Right lobe of liver (tissue), 6 donors: ENCODE data around the gene PIGQ. TPM values are rescaled to one million over a fixed set of nuclear protein-coding genes. Genes with fewer than 3 reads are reported as not detected.
A peak's percentile ranks its signal among the peaks of the same experiment; 100 is the strongest.

Experiments used
- ATAC-seq, 4 donors: fragments of 200-7000 bp; cut with Tn5 transposase; one replicate each; pipeline ENCODE4 v1.9.1; 2020; ENCODE audit warnings: mild to moderate bottlenecking in 4 of 4, moderate library complexity in 4 of 4
- DNase-seq, 3 donors: peaks; one replicate each; pipeline ENCODE4 v3.0.0-alpha.2; 2020
- H3K27ac ChIP-seq, 3 donors: fragments of 200-600 bp; one replicate each; pipeline ENCODE4 v1.8.0; 2022
- H3K27me3 ChIP-seq, 2 donors: fragments of 200-600 bp; one replicate each; pipeline ENCODE4 v1.8.0; 2022
- H3K36me3 ChIP-seq, 4 donors: fragments of 200-600 bp; sonication (generic) in 1 of 4; one replicate each; pipeline versions ENCODE4 v1.5.1 to v1.8.0; 2017 to 2022; ENCODE audit warnings: control low read depth in 1 of 4
- H3K4me1 ChIP-seq, 4 donors: fragments of 200-600 bp; sonication (generic) in 1 of 4; one replicate each; pipeline versions ENCODE4 v1.5.1 to v1.8.0; 2017 to 2022; ENCODE audit warnings: control low read depth in 1 of 4
- H3K4me3 ChIP-seq, 3 donors: fragments of 200-600 bp; one replicate each; pipeline ENCODE4 v1.8.0; 2022
- H3K9me3 ChIP-seq, 4 donors: fragments of 200-600 bp; sonication (generic) in 1 of 4; one replicate each; pipeline versions ENCODE4 v1.5.1 to v1.8.0; 2017 to 2022; ENCODE audit warnings: control low read depth in 1 of 4
- POLR2A ChIP-seq: fragments of 450-650 bp; IDR thresholded peaks from one replicate; pipeline ENCODE4 v1.6.1; 2017; ENCODE audit warnings: antibody characterized with exemption, mild to moderate bottlenecking
- WGBS: methylation state at CpG from one replicate; pipeline ENCODE4 v1.1.6; 2018; ENCODE audit warnings: low coverage, low lambda C conversion rate; ENCODE audit not compliant: insufficient coverage; ENCODE audit errors: missing lambda C conversion rate; 5-methylcytosine and 5-hydroxymethylcytosine counted together
- intact Hi-C, 2 donors: fragments of 100-400 bp; cut with DNase I; formaldehyde crosslinking; loops; one replicate each; pipeline versions ENCODE4 v1.11.2 to v1.14.1; 2022
- total RNA-seq, 6 experiments: library from RNA; depleted of rRNA in 2 of 6; stranded (reverse); fragments of >200 nt in 2 of 6; fragmentation: NEBNext Ultra II Directional in 3 of 6; extraction: Animal tissue kit (Norgen Biotek cat#: 25700) in 3 of 6; gene quantifications; one replicate each; pipeline versions ENCODE4 v1.1.0 to v1.2.4, GENCODE V29; 2016 to 2023
- TF ChIP-seq, protein P1 (sequence below), 4 donors: fragments of 200-600 bp in 3 of 4; fragments of 450-650 bp in 1 of 4; IDR thresholded peaks; one replicate each; pipeline versions ENCODE4 v1.5.1 to v1.8.0; 2016 to 2022; ENCODE audit warnings: antibody characterized with exemption in 4 of 4, mild to moderate bottlenecking in 2 of 4
- donor health status: DM: no; HTN: yes; CAD: no.
- donor health status: DM: no; HTN: no; CAD: no.
- donor health status: DM: no; HTN: no; CAD: no.
- donor health status: DM: no; HTN: yes; CAD: no.
- donor health status: DM: no; HTN: yes; CAD: no.

PIGQ gene
- total RNA-seq, 6 experiments from 2014 or later: 19.5 to 32.0 (median 27.8) TPM

DNA sequence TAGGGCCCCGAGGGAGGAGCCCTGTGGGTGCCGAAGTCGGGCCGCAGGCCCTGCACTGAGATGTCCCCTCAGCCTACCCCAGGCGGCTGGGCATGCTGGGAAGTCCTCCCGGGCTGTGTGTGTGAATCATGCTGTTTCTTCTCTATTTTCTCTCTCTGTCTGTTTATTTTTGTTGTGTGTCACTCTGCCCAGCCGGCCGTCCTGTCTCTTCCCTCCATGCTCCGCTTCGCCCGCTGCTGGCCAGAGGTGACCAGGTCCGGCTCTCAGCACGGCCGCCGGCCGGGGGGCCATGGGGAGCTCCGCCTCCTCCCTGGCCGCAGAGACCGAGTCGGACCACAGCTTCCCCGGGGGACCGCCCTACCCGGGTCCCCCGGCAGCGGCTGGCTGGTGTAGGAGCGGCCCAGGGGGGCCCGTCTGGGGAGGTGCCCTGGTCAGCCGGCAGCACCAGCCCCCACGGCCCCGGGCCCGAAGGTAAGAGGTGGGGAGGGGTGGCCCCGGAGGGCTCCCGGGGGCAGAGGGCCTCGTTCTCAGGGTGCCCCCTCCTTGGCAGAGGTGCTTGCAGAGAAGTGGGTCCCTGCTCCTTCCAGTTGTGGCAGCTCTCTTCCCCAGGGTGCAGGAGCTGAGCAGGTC, 29.8 kb upstream of the PIGQ start:
- intact Hi-C loops: no loop called here

DNA sequence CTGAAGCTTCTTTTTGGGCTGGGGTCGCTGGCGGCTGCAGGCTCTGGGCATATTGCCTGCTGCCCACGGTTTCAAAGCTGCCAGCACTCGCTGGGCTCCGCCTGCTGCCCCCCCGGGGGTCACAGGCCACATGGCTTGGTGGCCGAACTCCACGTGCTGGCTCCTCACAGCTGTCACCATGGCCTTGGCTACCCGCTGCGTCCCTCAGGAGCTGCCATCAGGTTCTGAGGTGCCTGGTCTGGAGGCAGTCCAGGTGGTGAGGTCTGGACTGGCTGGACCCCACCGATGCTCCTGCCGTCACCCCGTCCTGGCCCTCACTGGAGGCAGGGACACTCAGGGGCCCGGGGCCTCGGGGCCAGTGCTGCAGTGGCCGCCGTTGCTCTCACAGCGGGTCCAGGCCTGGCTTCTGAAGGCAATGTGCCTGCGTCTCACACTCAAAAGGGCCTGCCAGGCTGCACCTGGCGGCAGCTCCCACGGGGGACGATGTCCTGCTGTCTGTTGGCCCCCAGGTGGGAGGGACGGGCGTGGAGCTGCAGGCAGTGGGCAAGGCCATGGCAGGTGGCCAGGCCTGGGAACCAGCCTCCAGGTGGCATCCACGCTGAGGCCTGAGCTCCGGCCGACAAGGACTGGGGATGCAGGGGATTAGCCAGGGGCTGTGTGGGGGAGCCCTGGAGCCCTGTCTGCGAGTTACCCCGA, 29.0 kb upstream of the PIGQ start:
- H3K4me1 ChIP-seq: peaks cover 0 to 18% (median 5%) of the 10 kb centered on the region in 4 donors
- H3K9me3 ChIP-seq: no peaks in the 10 kb centered on the region
- no peak overlapping the region for H3K27ac ChIP-seq
- H3K4me3 ChIP-seq: no peak overlapping the region
- TF ChIP-seq, protein P1, sequence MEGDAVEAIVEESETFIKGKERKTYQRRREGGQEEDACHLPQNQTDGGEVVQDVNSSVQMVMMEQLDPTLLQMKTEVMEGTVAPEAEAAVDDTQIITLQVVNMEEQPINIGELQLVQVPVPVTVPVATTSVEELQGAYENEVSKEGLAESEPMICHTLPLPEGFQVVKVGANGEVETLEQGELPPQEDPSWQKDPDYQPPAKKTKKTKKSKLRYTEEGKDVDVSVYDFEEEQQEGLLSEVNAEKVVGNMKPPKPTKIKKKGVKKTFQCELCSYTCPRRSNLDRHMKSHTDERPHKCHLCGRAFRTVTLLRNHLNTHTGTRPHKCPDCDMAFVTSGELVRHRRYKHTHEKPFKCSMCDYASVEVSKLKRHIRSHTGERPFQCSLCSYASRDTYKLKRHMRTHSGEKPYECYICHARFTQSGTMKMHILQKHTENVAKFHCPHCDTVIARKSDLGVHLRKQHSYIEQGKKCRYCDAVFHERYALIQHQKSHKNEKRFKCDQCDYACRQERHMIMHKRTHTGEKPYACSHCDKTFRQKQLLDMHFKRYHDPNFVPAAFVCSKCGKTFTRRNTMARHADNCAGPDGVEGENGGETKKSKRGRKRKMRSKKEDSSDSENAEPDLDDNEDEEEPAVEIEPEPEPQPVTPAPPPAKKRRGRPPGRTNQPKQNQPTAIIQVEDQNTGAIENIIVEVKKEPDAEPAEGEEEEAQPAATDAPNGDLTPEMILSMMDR (IDR thresholded peaks at IDR 0.05): no peak
- no peak for TF ChIP-seq POLR2A
- H3K36me3 ChIP-seq: no peaks in the 10 kb centered on the region
- 63% methylated on average over 3 of the region's 29 CpGs for WGBS
- ATAC-seq (no peak), DNase-seq (no peak)
- H3K27me3 ChIP-seq: no peaks in the 10 kb centered on the region
- intact Hi-C loops: no loop called here

More for the DNA sequence above, 29.8 kb upstream of the PIGQ start:
- DNase-seq: no peak
- ATAC-seq: no peak
- peaks cover 0 to 24% (median 9%) of the 10 kb centered on the region in 4 donors for H3K4me1 ChIP-seq
- TF ChIP-seq POLR2A: no peak
- TF ChIP-seq, protein P1 (IDR thresholded peaks at IDR 0.05): no peak
- H3K9me3 ChIP-seq: no peaks in the 10 kb centered on the region
- no peak overlapping the region for H3K4me3 ChIP-seq
- WGBS: 40% methylated on average over 1 of the region's 34 CpGs
- H3K36me3 ChIP-seq: no peaks in the 10 kb centered on the region
- H3K27me3 ChIP-seq: no peaks in the 10 kb centered on the region
- H3K27ac ChIP-seq: no peak overlapping the region

DNA sequence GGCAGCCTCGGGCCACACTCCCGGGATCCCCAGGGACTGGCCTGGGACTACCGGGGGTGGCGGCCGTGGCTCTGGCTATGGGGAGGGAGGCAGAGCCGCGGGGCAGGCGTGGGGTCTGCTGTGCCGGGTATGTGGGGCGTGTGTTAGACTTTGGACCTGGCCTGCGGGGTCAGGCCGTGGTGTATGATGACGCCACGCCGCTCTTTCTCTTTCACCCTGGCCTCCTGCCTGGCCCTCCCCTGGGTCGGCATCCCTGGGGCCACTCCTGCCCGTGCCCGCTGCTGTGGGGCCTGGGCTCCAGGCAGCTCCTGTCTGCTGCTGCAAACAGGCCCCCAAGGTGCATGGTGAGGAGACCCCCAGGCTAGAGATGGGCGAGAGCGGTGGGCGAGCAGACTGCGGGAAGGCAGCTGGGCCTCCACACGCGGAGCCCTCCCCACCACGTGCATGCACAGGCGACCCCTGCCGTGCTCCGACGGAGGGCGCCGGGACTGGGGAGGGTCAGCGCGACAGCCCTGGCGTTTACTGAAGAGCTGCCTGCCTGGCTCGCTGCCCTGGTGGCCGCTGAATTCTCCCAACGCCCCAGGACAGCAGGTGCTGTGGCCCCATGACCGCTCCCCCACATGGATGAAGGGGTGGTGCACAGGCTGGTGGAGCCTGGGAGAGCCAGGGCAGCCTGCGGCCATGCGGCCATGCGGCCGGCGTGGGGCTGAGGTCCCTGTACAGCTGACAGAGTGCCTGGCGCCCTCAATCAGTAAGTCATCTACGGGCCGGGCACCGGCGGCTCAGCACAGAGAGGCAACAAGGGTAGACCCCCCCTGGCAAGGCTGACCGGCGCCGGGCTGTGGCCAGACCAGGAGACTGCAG, 26.2 kb upstream of the PIGQ start:
- Histone ChIP-seq H3K27ac (peak overlapping the region; percentile 52 to 95 (median 91)), H3K4me1 (peaks cover 0 to 16% (median 5%) of the 10 kb centered on the region in 4 donors), H3K27me3 (no peaks in the 10 kb centered on the region), H3K9me3 (no peaks in the 10 kb centered on the region), H3K36me3 (peaks cover 0 to 5% (median 1%) of the 10 kb centered on the region in 4 donors), H3K4me3 (peak overlapping the region in 2 of 3 donors; percentile 14 to 42)
- DNase-seq: peak; percentile 81 to 91 (median 89)
- TF ChIP-seq, protein P1 (IDR thresholded peaks at IDR 0.05): no peak
- peak; percentile 42 for TF ChIP-seq POLR2A
- intact Hi-C loops: no loop called here
- 60% methylated on average over 1 of the region's 51 CpGs for WGBS
- peak; percentile 87 to 93 (median 93) for ATAC-seq

DNA sequence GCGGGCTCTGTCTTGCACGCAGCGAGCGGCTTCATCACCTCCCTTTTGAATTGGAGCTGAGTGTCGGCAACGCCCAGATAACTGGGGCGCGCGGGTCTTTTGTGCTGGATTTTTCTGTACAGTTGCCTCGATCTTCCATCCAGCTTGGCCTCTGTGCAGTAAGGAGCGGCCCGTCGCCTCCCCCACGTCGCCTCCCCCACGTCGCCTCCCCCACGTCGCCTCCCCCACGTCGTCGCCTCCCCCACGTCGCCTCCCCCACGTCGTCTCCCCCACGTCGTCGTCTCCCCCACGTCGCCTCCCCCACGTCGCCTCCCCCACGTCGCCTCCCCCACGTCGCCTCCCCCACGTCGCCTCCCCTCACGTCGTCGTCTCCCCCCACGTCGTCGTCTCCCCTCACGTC, 25.3 kb upstream of the PIGQ start:
- Histone ChIP-seq H3K36me3 (peaks cover 0 to 7% (median 1%) of the 10 kb centered on the region in 4 donors), H3K27me3 (no peaks in the 10 kb centered on the region), H3K9me3 (no peaks in the 10 kb centered on the region), H3K4me3 (no peak overlapping the region), H3K27ac (no peak overlapping the region), H3K4me1 (peaks cover 0 to 16% (median 5%) of the 10 kb centered on the region in 4 donors)
- ATAC-seq (no peak), DNase-seq (no peak)
- WGBS: 95% methylated on average over 34 of the region's 46 CpGs
- TF ChIP-seq POLR2A: no peak
- TF ChIP-seq, protein P1 (IDR thresholded peaks at IDR 0.05): no peak
- intact Hi-C loops: no loop called here
